GM19455 (cell line): ENCODE results near the gene EME2.

ENCODE experiments used
- ATAC-seq: cut with Tn5 transposase; IDR thresholded peaks from one replicate; pipeline ENCODE4 v1.9.1; 2021; ENCODE audit not compliant: unreplicated experiment

EME2 gene

GRCh38 chr16:1777375-1778199, 5.0 kb downstream of the EME2 start:
- ATAC-seq: no peak

GRCh38 chr16:1778200-1779179, 5.9 kb downstream of the EME2 start:
- no peak for ATAC-seq

GRCh38 chr16:1779234-1779701, 6.7 kb downstream of the EME2 start:
- no peak for ATAC-seq

GRCh38 chr16:1779741-1780676, 7.4 kb downstream of the EME2 start:
- ATAC-seq: no peak

- ATAC-seq: no peak
Observed at GRCh38 chr16:1780677-1781072, 8.1 kb downstream of the EME2 start.

- ATAC-seq: no peak
Observed at GRCh38 chr16:1781254-1781653, 8.6 kb downstream of the EME2 start.

- peak; percentile 10 for ATAC-seq
Observed at GRCh38 chr16:1781758-1782407, 9.3 kb downstream of the EME2 start.

- peak; percentile 83 for ATAC-seq
Observed at GRCh38 chr16:1782408-1783264, 10.0 kb downstream of the EME2 start, which contains the start of the genes NUBP2 and SPSB3. Gene NUBP2 (plus strand): TSS chr16:1782960. CDS start chr16:1783021, 61 bp downstream. Gene SPSB3 (minus strand): TSS chr16:1782571. CDS start chr16:1781483, 1,088 bp downstream.

GRCh38 chr16:1784977-1785845, 12.6 kb downstream of the EME2 start:
- no peak for ATAC-seq

- ATAC-seq: no peak
Observed at GRCh38 chr16:1785846-1786170, 13.2 kb downstream of the EME2 start.

- ATAC-seq: no peak
Observed at GRCh38 chr16:1786242-1787055, 13.8 kb downstream of the EME2 start.

GRCh38 chr16:1787056-1787321, 14.4 kb downstream of the EME2 start:
- no peak for ATAC-seq

GRCh38 chr16:1787322-1788094, 14.9 kb downstream of the EME2 start:
- ATAC-seq: no peak

- no peak for ATAC-seq
Observed at GRCh38 chr16:1788095-1788707, 15.6 kb downstream of the EME2 start.

- no peak for ATAC-seq
Observed at GRCh38 chr16:1788708-1789100, 16.1 kb downstream of the EME2 start.

- ATAC-seq: no peak
Observed at GRCh38 chr16:1789643-1790045, 17.0 kb downstream of the EME2 start.
